HG03175 (cell line): ENCODE measurements around the gene ALDH1L1.

Source experiments
- ATAC-seq: cut with Tn5 transposase; IDR thresholded peaks from one replicate; pipeline ENCODE4 v1.9.1; 2021; ENCODE audit warnings: mild to moderate bottlenecking, moderate library complexity; ENCODE audit not compliant: unreplicated experiment

The ALDH1L1 gene

DNA sequence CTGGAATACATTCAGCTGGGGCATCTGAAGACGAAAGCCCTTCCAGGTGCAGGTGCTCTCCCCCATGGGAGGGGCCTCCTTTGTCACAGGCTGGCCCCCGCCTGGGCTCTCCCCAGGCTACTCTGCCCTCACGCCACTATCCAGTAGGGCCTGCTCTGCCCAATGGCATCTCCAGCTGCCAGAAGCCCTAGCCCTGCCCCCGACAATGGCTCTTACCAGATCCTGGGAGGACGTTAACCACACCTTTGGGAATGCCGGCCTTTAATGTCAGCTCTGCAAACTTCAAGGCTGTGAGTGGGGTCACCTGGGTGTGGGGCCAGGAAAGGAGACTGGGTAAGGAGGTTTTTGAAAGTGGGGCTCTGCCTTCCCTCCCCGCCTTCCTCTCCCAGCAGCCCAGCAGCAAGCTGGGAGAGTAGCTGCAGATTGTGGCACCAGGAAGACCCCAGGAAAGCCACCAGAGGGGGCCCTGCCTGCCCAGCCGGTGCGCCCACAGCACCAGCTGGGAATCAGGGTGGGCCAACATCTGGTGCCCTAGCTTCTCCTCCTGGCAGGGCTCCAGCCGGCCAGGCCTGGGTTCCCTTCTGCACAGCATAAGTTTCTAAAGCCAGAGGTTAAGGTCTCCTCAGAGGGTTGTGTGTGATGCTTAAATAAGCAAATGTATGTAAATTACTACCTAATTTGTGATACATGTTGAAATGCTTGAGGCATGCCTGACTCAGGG, 56.1 kb downstream of the ALDH1L1 start:
- no peak for ATAC-seq

DNA sequence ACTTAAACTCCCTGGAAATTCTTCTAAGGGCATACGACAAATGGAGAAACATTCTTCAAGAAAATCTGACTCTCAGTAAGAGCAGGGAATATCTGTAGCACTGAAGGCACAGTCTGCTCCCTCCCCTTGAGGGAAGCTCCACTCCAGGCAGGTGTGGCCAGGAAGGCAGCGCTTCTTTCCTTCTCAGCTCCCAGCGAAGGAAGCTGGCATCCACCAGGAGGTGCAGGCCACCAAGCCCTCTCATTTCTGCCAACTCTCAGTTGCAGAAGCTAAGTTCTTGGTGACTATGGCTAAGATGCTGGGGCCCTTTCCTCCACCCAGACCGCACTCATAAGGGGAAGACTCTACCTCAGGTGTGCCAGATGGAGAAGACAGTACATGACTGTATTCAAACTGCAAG, 58.8 kb downstream of the ALDH1L1 start:
- ATAC-seq, result no peak

DNA sequence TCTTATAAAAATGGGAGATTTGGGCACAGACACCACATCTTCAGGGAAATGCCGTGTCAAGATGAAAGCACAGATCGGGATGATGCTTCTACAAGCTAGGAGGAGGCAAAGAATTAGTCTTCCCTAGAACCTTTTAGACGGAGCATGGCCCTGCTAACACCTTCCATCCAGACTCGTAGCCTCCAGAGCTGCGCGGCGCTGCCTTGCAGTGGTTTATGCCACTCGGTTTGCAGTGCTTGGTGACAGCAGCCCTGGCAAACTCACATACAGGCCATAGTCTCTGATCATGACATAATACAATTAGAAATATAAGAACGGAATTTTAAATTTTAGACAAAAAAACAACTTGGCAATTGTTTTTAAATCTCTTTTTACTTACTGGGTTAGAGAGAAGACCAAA, 59.3 kb downstream of the ALDH1L1 start:
- no peak for ATAC-seq

GRCh38 chr3:126119976-126120375, 60.4 kb downstream of the ALDH1L1 start:
- ATAC-seq, result no peak

DNA sequence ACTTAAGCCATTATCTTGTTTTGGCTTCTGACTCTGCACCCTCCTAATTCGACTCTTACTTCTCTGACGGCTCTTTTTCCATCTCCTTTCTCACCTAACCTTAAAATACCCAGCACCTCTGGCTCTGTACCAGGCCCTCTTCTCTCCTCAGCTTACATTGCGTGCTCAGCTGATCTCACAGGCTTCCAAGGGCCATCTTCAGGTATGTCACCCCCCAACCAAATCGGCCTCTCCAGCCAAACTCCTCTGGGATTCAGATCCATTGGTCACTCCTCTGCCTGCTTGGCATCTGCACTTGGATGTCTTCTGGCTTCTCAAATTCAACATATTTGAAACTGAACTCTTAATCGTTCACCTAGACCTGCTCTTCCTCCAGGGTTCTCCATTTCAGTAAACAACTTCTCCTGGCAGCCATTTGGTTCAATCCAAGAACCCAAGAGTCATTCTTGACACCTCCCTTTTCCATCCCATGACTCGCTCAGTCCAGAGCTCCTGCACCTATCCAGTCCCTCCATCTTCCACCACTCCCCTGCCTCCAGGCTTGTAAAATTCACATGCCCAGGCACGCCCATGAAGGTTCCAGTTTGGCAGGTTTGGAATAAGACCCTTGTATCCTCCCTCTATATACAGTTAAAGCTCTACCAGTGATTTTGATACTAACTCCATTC, 61.2 kb downstream of the ALDH1L1 start:
- ATAC-seq, result no peak

DNA sequence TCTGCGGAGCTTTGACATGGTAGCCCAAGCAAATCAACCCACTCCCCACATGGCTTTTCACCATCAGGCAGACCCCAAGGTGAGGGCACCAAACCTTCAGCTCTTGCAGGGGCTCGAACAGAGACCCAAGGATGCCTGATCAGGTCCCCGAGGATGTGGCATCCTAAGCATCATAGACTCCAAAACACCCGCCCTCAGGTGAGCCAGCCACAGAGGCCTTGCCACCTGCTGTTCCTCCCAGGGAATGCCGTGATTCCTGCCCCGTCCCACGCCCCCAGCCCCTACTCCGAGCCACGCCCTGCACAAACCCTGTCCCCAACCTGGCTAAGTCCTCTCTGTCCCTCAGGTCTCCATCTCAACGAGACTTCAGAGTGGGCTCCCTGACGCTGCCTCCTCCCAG, 61.8 kb downstream of the ALDH1L1 start:
- no peak for ATAC-seq

GRCh38 chr3:126117786-126118185, 62.6 kb downstream of the ALDH1L1 start:
- ATAC-seq, result no peak

GRCh38 chr3:126117212-126117611, 63.2 kb downstream of the ALDH1L1 start:
- no peak for ATAC-seq

GRCh38 chr3:126116526-126116925, 63.9 kb downstream of the ALDH1L1 start:
- ATAC-seq, result no peak

- ATAC-seq, result no peak
These were observed 65.7 kb downstream of the ALDH1L1 start for GRCh38 chr3:126114443-126115386.

DNA sequence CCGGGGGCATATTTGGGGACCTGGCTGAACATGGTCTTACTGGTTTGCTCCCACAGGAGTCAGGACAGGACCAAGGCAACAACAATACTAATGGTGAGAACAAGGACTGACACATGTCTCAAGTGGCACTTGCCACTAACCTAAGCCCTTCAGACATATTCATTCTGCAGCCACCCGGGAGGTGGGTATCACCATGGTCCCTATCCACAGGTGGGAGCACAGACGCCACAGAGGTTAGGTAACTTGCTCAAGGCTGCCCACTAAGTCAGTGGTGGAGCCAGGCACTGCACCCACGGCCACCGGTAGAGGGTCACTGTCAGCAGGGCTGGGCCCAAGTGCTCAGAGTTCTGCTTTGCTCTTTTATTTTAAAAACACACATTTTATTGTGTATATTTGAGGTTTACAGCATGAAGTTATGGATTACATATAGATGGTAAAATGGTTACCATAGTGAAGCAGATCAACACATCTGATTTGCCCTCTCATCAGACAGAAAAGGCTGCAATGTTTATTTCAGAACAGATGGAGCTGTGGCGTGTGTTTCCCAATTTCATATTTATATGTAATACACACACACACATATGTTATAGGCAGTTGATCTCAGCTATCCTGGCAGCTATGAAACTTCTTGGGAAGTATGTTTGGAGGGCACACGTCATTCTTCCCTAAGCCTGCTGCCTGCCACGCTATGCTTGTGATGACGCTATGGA, 66.5 kb downstream of the ALDH1L1 start:
- no peak for ATAC-seq

DNA sequence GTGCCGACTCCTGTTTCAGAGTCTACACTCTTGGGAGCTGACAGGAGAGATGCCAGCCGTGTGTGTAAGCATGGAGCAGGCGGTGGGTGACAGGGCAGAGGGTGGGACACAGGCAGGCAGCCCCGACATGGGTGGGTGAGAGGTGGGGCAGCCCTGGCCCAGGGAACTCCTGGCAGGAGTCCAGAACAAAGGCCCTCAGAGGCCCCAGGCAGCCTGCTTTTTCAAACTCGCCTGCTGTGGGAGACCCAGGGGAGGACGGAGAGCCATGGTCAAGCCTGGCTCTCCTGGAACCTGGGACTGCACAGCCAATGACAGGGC, 67.2 kb downstream of the ALDH1L1 start:
- no peak for ATAC-seq

- no peak for ATAC-seq
These were observed 67.7 kb downstream of the ALDH1L1 start for GRCh38 chr3:126112531-126113237.

- no peak for ATAC-seq
These were observed 68.6 kb downstream of the ALDH1L1 start for GRCh38 chr3:126111566-126112475.

- no peak for ATAC-seq
These were observed 69.2 kb downstream of the ALDH1L1 start for GRCh38 chr3:126111126-126111551.

DNA sequence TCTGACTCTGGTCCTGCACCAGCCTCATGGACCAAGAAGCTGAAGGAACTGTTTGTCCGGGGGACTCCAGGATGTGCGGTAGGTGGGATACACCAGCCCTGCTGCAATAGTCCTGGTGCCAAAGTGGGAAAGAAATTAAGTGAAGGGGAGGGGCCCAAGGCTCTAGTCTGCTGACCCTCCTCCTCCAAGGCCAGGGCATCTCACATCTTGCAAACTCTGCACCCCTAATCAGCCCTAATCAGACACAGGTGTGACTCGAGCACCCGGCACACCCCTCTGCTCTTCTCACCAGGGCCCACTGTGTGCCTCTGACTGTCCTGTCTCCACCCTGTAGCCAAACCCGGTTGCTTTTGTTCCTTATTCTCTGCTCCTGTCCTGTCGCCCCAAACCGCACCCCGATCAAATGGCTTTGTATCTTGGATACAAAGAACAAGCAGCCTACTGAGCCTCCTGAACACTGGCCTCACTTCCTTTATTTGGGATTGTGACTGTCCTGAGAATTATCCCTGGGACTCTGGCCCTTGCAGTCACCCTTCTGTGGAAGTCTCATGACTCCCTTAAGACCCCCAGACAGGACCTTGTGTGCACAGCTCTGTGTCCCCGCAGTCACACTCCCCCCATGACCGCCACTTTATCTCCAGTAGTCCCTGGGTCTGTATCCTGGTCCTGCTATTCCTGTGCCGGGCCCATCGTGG, 69.8 kb downstream of the ALDH1L1 start:
- no peak for ATAC-seq

- no peak for ATAC-seq
These were observed 70.5 kb downstream of the ALDH1L1 start for GRCh38 chr3:126109880-126110235.

GRCh38 chr3:126109146-126109879, 71.1 kb downstream of the ALDH1L1 start:
- no peak for ATAC-seq
